Islet precursor cell (in vitro differentiated cells): ENCODE data around the gene GAPT.
A peak's percentile ranks its signal among the peaks of the same experiment; 100 is the strongest.

Source experiments
- DNase-seq: peaks from one replicate; pipeline ENCODE4 v3.0.0-alpha.2; 2018

Gene GAPT

DNA sequence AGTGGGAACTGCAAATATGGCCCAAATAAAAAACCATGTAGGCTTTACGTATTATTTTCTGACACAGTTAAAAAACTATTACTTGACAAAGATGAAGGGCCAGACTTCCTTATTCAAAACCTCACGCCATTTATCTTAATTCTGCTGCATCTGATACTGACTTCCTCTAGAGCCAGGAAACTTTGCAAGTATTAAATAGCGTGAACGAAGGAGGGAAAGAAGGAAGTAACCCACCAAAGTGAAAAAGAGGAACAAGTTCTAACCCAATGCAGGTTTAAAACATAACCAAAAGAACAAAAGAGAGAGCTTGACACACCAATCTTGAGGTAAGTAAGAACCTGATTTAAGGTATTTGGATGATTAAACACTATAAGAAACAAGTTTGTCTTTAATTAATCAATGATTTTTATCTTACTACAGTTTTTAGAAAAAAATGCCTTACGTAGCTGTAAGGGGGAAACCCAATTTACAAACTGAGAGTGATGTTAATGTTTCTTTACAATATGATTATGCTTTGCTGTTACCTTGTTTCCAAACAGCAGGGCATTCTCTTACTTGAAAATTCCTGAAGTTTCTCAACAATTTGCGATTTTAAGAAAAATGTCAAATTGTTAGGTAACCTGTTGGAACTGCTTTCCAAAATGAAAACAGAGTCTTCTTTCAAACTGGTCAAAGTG is at the start of gene GAPT:
GAPT (plus strand) TSS at position 220 of the 677 bp plus-strand sequence. CDS start 3,102 bp downstream, outside the sequence.
- no peak for DNase-seq

DNA sequence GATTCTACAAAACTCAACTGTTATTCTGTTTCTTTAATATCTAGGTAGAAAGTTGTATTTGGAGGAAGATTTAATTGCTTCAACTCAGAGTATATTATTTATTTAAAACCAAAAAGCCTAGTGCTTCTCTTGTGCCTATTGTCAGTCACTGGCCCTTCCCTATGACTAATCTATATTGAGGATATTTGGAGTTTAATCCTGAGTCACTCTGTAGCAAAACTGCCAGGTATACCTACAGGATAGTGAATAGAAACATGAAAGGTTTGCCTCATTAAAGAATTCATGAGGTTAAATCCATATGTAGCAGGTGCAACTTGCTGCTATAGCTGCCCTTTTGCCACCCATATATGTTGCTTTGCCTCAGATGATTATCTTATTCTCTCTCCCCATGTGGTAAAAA is 46.4 kb upstream of the GAPT start:
- DNase-seq, result no peak

- DNase-seq, result no peak
These were observed 45.2 kb upstream of the GAPT start for GRCh38 chr5:58446024-58446423.

DNA sequence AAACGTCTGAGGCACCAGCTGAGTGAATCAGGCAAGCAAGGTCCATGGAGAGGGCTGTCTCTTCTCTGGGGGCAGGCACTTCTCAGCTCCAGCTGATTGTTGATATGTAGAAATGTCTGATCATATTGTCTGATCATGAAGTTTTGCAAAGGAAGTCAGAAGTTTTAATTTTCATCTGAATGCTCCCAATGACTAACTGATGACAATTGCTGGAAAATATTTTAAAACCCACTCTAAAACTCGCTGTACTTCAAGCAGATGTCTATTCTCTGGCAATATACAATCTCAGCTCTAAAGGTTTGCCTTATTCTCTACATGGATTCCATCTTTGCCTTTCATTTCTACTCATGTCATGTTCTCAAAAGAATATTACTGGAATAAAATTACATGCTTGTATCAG is 44.0 kb upstream of the GAPT start:
- DNase-seq, result no peak

DNA sequence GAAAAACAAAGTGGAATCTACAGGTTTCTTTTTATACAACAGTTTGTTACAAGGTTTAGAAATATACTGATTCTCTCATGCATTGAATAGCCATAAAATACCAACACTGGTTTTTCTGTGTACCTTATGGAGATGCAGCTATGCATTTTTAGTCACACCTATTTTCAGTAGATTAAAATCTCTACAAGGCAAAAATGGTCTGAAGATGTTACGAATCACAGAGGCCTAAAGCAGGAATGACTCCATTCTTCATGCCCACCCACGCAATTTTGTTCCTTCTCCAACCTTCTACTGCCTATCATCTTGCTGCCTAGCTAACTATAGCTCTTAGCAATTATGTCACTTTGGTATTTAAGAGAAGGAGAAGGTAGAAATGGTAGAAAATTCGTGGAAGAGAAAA is 41.2 kb upstream of the GAPT start:
- no peak for DNase-seq

- DNase-seq, result no peak
These were observed 40.2 kb upstream of the GAPT start for GRCh38 chr5:58450811-58451629.

DNA sequence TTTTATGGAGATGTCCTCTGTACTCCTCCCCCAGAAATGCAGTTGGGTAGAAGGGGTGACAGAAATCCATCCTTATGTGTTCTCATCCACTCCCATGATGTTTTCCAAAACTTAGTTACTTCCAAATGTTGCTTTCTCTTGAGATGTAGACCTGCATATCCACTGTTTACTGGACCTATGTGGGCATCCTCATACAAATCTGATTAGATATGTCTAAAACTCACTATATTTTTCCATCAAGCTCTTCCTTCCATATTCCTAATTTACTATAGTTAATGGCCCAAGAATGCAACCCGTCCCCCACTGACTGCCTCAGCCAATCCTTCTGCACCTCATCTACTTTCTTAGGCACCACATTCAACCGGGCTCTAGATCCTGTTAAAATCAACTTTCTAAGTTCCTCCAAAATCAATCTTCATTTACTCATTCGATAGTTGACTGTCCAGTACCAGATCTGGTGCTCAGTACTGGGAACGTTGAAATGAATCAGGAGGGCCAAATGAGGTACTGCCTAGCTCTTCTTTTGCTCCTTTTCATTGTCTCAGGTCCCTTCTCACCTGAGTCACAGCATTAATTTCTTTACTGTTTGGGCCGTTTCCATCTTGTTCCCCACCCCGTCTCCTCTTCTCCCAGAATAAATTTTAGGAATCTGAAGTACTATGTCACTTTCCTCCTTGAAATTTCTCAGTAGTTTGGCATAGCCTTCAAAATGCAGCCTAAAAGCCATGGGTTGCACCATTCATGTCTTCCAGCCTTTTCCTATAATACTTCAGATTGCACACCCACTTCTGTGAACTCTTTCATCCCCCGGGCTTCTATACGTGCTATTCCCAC is 39.3 kb upstream of the GAPT start:
- DNase-seq, result no peak

GRCh38 chr5:58452566-58453258 is 38.5 kb upstream of the GAPT start:
- peak; percentile 70 for DNase-seq

DNA sequence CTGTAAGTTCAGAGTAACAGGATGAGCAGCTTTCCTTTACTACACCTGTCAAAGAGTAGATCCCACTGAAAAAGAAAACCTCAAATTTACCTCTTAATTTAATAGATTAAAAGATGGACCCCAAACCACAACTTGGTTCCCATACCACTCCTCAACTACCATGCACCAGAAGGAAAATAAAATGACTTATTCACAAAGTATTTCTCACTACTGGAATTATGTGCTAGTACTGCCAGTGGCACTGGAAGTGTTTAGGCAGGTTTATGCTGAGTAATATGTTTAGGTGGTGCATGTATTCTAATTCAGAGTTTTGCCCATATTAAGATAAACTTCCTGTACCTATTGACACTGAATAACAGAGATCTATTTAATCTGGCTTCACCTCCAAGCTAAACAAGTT is 37.9 kb upstream of the GAPT start:
- no peak for DNase-seq

DNA sequence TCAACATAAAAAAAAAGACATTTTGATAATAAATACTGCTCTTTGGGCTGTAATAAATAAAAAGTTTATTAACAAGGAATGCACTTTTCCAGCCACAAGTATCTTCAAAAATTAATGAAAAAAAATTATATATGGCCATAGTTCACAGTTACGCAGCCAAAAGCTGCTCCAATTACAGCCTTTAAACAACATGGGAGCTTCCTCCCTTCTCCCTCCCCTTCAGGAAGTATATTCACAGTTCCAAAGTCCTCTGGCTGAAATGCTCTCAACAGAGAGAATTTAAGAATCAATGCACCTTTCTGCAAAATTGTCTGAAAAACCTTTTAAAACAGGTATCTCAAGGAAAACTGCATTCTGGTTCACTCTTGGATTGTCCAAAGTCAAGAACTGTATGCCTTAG is 37.2 kb upstream of the GAPT start:
- no peak for DNase-seq

- DNase-seq, result no peak
These were observed 36.2 kb upstream of the GAPT start for GRCh38 chr5:58455066-58455465.

DNA sequence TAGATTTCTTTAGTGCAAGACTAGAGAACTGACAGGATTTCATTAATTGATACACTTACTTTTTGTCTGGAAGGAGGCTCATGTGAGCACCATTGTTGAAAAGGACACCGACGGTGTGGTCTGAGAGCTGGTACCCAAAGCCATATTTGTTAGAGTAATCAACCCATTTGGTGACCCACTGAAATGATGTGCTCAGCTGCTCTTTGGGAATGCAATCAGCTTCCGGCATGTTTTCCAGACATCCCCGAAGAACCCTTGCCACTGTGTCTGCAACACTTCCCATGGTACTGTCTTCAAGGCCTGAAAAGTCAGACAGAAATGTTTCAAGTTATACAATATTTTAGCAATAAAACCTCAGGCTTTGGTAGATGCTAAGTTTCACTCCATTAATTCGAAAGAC is 35.8 kb upstream of the GAPT start:
- DNase-seq, result no peak

- no peak for DNase-seq
These were observed 35.2 kb upstream of the GAPT start for GRCh38 chr5:58456026-58456425.

- DNase-seq, result no peak
These were observed 34.7 kb upstream of the GAPT start for GRCh38 chr5:58456486-58456885.

DNA sequence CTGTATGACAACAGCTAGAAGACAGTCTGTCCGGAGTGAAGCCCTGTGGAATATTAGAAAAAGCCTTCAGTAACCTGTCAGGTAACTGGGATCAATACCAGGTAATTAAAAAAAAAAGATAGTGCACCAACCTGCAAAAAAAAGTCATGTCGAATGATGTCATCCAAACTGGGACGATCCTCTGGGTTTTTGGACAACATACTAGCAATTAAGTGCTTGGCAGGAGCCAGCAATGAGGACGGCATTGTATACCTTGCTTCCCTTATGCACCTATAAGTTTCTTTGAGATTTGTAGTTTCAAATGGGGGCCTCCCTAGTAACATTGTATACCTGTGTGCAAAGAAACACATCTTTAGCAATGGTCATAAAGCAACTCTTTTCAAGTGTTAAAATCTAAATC is 34.2 kb upstream of the GAPT start:
- no peak for DNase-seq

GRCh38 chr5:58458141-58458742 is 33.0 kb upstream of the GAPT start:
- no peak for DNase-seq

DNA sequence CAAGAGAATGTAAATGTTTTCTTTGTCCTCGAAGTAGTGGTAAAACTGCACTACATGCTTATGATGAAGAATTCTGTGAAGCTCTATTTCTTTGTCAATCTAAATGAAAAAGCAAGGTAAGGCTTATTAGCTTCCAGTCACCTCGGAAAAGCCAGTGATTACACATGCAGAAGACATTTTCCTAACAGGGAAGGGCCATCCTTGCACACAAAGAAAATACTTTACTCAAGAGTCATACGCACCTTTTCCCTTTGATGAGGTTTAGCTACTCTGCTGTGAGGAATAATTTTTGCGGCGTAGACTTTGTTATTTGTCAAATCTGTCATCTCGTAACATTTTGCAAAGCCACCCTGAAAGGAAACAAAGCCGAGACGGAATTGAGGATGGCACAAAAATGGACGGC is 32.5 kb upstream of the GAPT start:
- DNase-seq, result no peak

DNA sequence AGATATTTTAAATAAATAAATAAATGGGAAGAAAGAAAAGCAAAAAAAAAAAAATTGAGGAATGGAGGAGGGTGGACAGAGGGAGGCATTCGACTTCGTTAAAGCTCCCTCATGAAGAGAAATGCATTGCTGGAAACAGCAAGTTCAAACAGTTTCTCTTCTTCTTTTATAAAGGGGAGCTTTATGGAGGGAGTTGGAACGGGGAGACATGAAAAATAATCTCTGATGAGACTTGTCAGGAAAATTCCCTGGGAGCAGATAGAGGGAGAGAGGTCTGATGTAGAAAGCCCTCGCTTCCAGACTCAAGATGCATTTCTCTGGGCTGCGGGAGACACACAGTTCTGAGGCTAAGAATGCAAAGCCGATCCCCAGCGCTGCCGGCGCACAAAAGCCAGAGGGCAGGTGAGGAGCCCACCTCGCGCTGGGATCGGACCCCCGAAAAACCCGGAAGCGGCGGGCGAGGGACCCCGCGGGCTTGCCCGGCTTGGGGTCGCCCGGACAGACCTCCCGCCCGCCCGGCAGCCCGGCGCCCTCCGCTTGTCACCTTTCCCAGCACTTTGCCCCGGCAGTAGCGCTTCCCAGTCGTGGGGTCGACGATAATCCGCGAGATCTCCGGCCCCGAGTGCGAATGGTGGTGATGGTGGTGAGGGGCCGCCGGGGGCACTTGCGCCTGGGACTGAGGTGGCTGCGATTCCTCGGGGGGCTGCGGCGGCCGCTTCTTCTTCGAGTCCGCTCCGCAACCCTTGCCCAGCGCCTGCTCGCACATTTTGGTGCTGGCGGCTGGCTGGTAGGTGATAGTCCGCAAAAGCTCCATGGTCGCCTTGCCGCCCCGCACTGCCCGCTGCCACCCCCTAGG is 31.9 kb upstream of the GAPT start:
- peak; percentile 63 for DNase-seq

- DNase-seq, result peak; percentile 95
These were observed 31.1 kb upstream of the GAPT start, which contains the start of gene PLK2 for GRCh38 chr5:58460002-58460731. Gene PLK2, minus strand, starts transcription at chr5:58460086. Its CDS starts 127 bp downstream, at chr5:58459959.

GRCh38 chr5:58460732-58461286 is 30.4 kb upstream of the GAPT start:
- peak; percentile 96 for DNase-seq
